ENCODE data around the gene WT1.
A peak's percentile ranks its signal among the peaks of the same experiment; 100 is the strongest.

Gene WT1

DNA sequence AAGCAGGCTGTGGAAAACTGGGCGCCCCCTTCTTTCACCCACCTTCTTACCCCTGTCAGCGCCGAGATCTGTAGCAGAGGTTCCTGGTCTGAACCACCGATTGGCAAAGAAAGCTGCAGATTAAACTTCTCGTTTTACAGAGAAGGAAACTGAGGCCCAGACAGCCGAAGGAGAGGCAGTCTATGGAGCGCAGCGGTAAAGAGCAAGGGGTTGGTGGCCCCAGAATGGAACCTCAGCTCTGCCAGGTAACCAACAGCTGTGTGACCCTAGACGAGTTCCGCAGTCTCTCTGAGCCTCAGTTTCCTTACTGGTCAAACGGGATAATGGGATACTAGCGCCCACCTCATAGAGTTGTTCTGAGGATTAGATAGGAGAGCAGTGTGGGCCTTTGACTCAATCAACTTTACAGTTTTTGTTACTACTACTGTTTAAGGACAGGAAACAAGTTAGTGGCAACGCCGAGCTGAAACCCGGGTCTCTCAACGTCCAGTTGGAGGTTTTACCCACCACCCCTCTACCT lies 3.1 kb upstream of the WT1 start:
- Mint-ChIP-seq H3K36me3 (ENCODE audit: low read depth) (peaks cover 40% of the 10 kb centered on the region), H3K4me1 (peaks cover 62% of the 10 kb centered on the region), H3K27ac (peak overlapping the region; percentile 98 to 100 (median 100)), H3K27me3 (ENCODE audit: low read depth) (peaks cover 84% of the 10 kb centered on the region), H3K4me3 (peak overlapping the region; percentile 95 to 99 (median 99)), H3K9me3 (no peaks in the 10 kb centered on the region)
- TF ChIP-seq CTCF (IDR thresholded peaks at IDR 0.05; ENCODE audit: unreplicated experiment in 3 of 3): no peak

DNA sequence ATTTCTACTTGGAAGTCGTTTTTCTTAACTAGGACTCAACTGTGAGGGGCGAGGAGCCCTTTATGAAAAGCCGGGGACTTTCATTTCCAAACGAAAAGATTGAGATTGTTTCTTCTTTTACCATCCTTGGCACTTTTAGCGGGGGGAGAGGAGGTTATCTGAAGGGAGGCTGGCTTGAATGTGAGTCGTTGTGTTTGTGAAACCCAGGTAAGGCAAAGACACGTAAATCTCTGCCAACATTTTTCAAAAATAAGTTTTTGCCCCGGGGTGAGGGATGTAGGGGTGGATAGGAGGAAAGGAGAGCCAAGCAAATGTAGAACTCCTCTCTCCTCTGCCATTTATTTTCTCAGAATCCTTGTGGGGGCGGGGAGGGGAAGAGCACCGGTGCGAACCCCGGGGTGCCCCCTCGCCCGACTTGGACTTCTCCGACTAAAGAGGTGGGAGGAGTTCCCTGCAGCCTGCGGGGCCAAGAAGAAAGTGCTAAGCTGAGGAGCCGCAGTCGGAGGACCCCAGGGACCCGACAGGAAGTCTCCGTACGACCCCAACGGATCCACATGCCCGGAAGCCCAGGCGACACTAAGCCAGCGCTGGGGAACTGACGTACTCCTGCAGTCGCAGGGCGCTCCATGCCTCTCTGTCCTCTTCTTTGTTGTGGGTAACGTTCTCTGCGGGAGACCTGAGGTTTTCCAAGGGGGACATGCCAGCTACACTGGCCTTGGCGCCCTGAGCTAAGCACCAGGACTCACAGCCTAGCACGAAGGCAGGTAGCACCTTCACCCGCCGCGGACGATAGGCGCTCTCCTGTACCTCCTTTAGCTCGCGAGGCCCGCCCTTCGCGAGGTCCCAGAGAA lies 2.4 kb upstream of the WT1 start:
- Mint-ChIP-seq H3K4me1 (peaks cover 61% of the 10 kb centered on the region), H3K36me3 (ENCODE audit: low read depth) (peaks cover 47% of the 10 kb centered on the region), H3K27me3 (ENCODE audit: low read depth) (peaks cover 84% of the 10 kb centered on the region), H3K9me3 (no peaks in the 10 kb centered on the region), H3K27ac (peak overlapping the region; percentile 98 to 100 (median 100)), H3K4me3 (peak overlapping the region; percentile 95 to 99 (median 99))
- TF ChIP-seq CTCF (IDR thresholded peaks at IDR 0.05; ENCODE audit: unreplicated experiment in 3 of 3): no peak

GRCh38 chr11:32436751-32437494 lies 1.6 kb upstream of the WT1 start:
- Mint-ChIP-seq H3K9me3 (peaks cover 2% of the 10 kb centered on the region), H3K27ac (peak overlapping the region; percentile 100), H3K36me3 (ENCODE audit: low read depth) (peaks cover 54% of the 10 kb centered on the region), H3K4me1 (peaks cover 57% of the 10 kb centered on the region), H3K27me3 (ENCODE audit: low read depth) (peaks cover 91% of the 10 kb centered on the region), H3K4me3 (peak overlapping the region; percentile 95 to 99 (median 99))
- no peak for TF ChIP-seq CTCF (IDR thresholded peaks at IDR 0.05; ENCODE audit: unreplicated experiment in 3 of 3)

DNA sequence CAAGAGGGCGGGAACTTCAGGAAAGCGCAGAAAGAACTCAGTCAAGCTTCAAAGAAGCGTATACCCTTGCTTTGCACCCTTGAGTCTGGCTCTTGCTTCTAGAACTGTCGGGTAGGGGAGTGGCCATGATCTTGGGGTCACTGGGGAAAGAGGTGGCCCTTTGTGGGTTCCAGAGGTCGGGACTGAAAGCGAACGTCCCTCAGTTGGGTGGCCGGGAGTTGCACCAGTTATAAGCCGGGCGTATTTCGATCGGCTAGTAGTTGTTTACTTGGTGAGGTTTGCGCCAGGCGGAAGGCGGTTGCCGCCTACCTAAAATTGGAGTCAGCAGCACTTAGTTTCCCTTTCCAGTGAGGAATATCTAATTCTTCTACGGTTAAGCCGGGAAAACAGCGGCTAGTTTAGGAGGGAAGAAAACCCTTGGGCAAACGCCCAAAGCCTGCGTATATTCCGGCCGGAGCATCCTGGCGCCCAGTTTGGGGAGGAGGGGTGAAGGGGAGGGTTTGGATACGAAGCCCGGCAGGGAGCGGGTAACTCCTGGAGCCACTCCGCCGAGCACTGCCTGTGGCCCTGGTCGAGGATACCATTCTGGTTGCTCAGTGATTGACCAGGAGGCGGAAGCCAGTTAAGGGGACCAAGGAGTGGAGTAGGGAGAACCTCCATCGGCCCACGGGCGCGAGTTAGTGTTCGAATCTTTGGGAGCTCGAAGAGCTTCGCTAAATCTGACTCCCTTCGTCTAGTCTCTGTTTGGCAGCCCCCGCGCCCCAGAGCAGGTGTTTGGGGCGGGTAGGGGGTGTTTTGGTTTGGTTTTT lies 807 bp upstream of the WT1 start:
- H3K4me1 Mint-ChIP-seq: peaks cover 49% of the 10 kb centered on the region
- peaks cover 89% of the 10 kb centered on the region for H3K27me3 Mint-ChIP-seq (ENCODE audit: low read depth)
- H3K36me3 Mint-ChIP-seq (ENCODE audit: low read depth): peaks cover 57% of the 10 kb centered on the region
- no peak for TF ChIP-seq CTCF (IDR thresholded peaks at IDR 0.05; ENCODE audit: unreplicated experiment in 3 of 3)
- H3K9me3 Mint-ChIP-seq: peaks cover 2% of the 10 kb centered on the region
- peak overlapping the region; percentile 100 for H3K27ac Mint-ChIP-seq
- peak overlapping the region; percentile 95 to 99 (median 99) for H3K4me3 Mint-ChIP-seq

- TF ChIP-seq CTCF (IDR thresholded peaks at IDR 0.05; ENCODE audit: unreplicated experiment in 3 of 3): no peak
- peak overlapping the region; percentile 100 for H3K27ac Mint-ChIP-seq
- peaks cover 2% of the 10 kb centered on the region for H3K9me3 Mint-ChIP-seq
- H3K4me1 Mint-ChIP-seq: peaks cover 42% of the 10 kb centered on the region
- peaks cover 55% of the 10 kb centered on the region for H3K36me3 Mint-ChIP-seq (ENCODE audit: low read depth)
- peaks cover 89% of the 10 kb centered on the region for H3K27me3 Mint-ChIP-seq (ENCODE audit: low read depth)
- H3K4me3 Mint-ChIP-seq: peak overlapping the region; percentile 95 to 99 (median 99)
These were observed 223 bp downstream of the WT1 start for GRCh38 chr11:32435152-32435480.

All from nephron (organoid).